Prostate gland (tissue), 2 donors: Measurements from ENCODE around the gene SNAI3. TPM values are rescaled to one million over a fixed set of nuclear protein-coding genes. Genes with fewer than 3 reads are reported as not detected.

ENCODE experiments used
- DNase-seq: peaks from one replicate; pipeline ENCODE4 v3.0.0-alpha.2; 2019; ENCODE audit warnings: low spot score
- H3K27ac ChIP-seq, 2 donors: fragments of 200-600 bp; sonication (generic); 2 replicates each; pipeline ENCODE4 v1.5.1; 2017 to 2019
- H3K27me3 ChIP-seq: fragments of 200-600 bp; sonication (generic); replicated peaks from 2 replicates; pipeline ENCODE4 v1.5.1; 2019; ENCODE audit not compliant: insufficient read depth
- H3K36me3 ChIP-seq, 2 donors: fragments of 200-600 bp; sonication (generic); 1 replicate in 1 of 2; 2 replicates in 1 of 2; pipeline versions ENCODE4 v1.5.1 to v1.8.1; 2017 to 2019
- H3K4me1 ChIP-seq: fragments of 200-600 bp; sonication (generic); replicated peaks from 2 replicates; pipeline ENCODE4 v1.5.1; 2019
- H3K4me3 ChIP-seq, 2 donors: fragments of 200-600 bp; sonication (generic); 2 replicates each; pipeline ENCODE4 v1.5.1; 2017 to 2019
- H3K9me3 ChIP-seq: fragments of 200-600 bp; sonication (generic); 2 replicates; pipeline ENCODE4 v1.5.1; 2017
- CTCF ChIP-seq, 4 experiments: fragments of 200-600 bp in 2 of 4; fragments of 450-650 bp in 2 of 4; sonication (generic) in 2 of 4; IDR thresholded peaks; 1 replicate in 3 of 4; 2 replicates in 1 of 4; pipeline ENCODE4 v1.5.1; 2016 to 2019; ENCODE audit warnings: antibody characterized with exemption in 4 of 4, mild to moderate bottlenecking in 2 of 4, moderate library complexity in 2 of 4
- POLR2A ChIP-seq: fragments of 450-650 bp; IDR thresholded peaks from one replicate; pipeline ENCODE4 v1.6.1; 2016; ENCODE audit warnings: antibody characterized with exemption, mild to moderate bottlenecking
- POLR2AphosphoS5 ChIP-seq: sonication (generic); formaldehyde crosslinking; IDR thresholded peaks from one replicate; pipeline ENCODE4 v1.6.1; 2017; ENCODE audit warnings: antibody characterized with exemption
- WGBS: methylation state at CpG from one replicate; pipeline ENCODE4 v1.1.5; 2018; 5-methylcytosine and 5-hydroxymethylcytosine counted together
- intact Hi-C: fragments of 100-400 bp; cut with DNase I; formaldehyde crosslinking; loops from one replicate; pipeline ENCODE4 v1.14.2; 2022
- microRNA-seq: library from miRNA; unstranded; fragments of <30 nt; microRNA quantifications from one replicate; pipeline ENCODE4, GENCODE V29; 2016
- total RNA-seq, 2 donors: library from RNA; depleted of rRNA; stranded (reverse); fragments of >200 nt; gene quantifications; one replicate each; pipeline ENCODE4 v1.1.0, GENCODE V29; 2016

Gene SNAI3
- total RNA-seq, 2 donors from 2014 or later = 0.46 to 2.8 TPM

- Histone ChIP-seq H3K27me3 (no peaks in the 10 kb centered on the region), H3K27ac (no peak overlapping the region), H3K4me1 (no peaks in the 10 kb centered on the region), H3K9me3 (no peaks in the 10 kb centered on the region), H3K4me3 (no peak overlapping the region), H3K36me3 (peaks cover 12 to 19% of the 10 kb centered on the region in 2 donors)
- intact Hi-C loops = no loop called here
- no peak for TF ChIP-seq POLR2A
- TF ChIP-seq POLR2AphosphoS5 = no peak
- no peak for TF ChIP-seq CTCF (IDR thresholded peaks at IDR 0.05)
- no peak for DNase-seq
- WGBS = 87% methylated on average over 9 of the region's 9 CpGs
Observed at GRCh38 chr16:88629835-88630234, 56.5 kb downstream of the SNAI3 start.

- WGBS = 75% methylated on average over 12 of the region's 12 CpGs
- no peak for DNase-seq
- Histone ChIP-seq H3K36me3 (peaks cover 17 to 32% of the 10 kb centered on the region in 2 donors), H3K9me3 (no peaks in the 10 kb centered on the region), H3K27me3 (no peaks in the 10 kb centered on the region), H3K4me1 (no peaks in the 10 kb centered on the region), H3K27ac (no peak overlapping the region), H3K4me3 (no peak overlapping the region)
- TF ChIP-seq CTCF (IDR thresholded peaks at IDR 0.05) (no peak), POLR2AphosphoS5 (no peak), POLR2A (no peak)
- intact Hi-C loops = no loop called here
Observed at GRCh38 chr16:88628512-88628974, 57.8 kb downstream of the SNAI3 start.

Small RNAs within 50 kb of the gene (microRNA-seq; reads per million reads assigned to microRNA genes)
- gene MIR4722 = not detected

Other genes starting within 250 kb of the SNAI3 start
- 10 to 100 TPM in 1 of 2 donors, 1 to 10 TPM in 1; 4.1 to 21.5 TPM for gene ZFPM1, start 233.2 kb downstream of the SNAI3 start, total RNA-seq
- gene ZC3H18, start 116.1 kb downstream of the SNAI3 start, total RNA-seq = 10 to 100 TPM; 26.7 to 50.7 TPM
- under 1 TPM in 1 of 2 donors, not detected in 1; 0.97 TPM for gene IL17C, start 47.9 kb downstream of the SNAI3 start, total RNA-seq
- gene CYBA, start 35.5 kb downstream of the SNAI3 start, total RNA-seq = 100 to 1,000 TPM in 1 of 2 donors, 10 to 100 TPM in 1; 86.0 to 155 TPM
- 10 to 100 TPM; 34.7 to 40.0 TPM for gene MVD, start 23.4 kb downstream of the SNAI3 start, total RNA-seq
- gene RNF166, start 19.9 kb upstream of the SNAI3 start, total RNA-seq = 10 to 100 TPM; 11.6 to 30.3 TPM
- 10 to 100 TPM; 15.0 to 19.1 TPM for gene CTU2, start 20.0 kb upstream of the SNAI3 start, total RNA-seq
- 100 to 1,000 TPM; 156 to 202 TPM for gene PIEZO1, start 98.7 kb upstream of the SNAI3 start, total RNA-seq
- 1 to 10 TPM; 4.3 to 7.6 TPM for gene CDT1, start 117.3 kb upstream of the SNAI3 start, total RNA-seq
- gene APRT, start 125.4 kb upstream of the SNAI3 start, total RNA-seq = 100 to 1,000 TPM; 165 to 211 TPM
- 10 to 100 TPM; 20.4 to 75.1 TPM for gene GALNS, start 170.4 kb upstream of the SNAI3 start, total RNA-seq
- 10 to 100 TPM; 23.7 to 38.9 TPM for gene TRAPPC2L, start 170.6 kb upstream of the SNAI3 start, total RNA-seq
- gene PABPN1L, start 180.2 kb upstream of the SNAI3 start, total RNA-seq = 1 to 10 TPM in 1 of 2 donors, not detected in 1; 4.1 TPM